GM12864 (cell line): ENCODE results near the gene SYT1.

Experiments used
- DNase-seq: peaks from one replicate; pipeline ENCODE4 v3.0.0-alpha.2; 2011; ENCODE audit warnings: low read depth
- H3K4me3 ChIP-seq: 2 replicates; pipeline ENCODE4 v1.5.1; 2011; ENCODE audit warnings: mild to moderate bottlenecking, low read depth, low read length, control low read depth
- CTCF ChIP-seq: IDR thresholded peaks from 2 replicates; pipeline ENCODE4 v1.5.1; 2011; ENCODE audit warnings: low read depth, mild to moderate bottlenecking, moderate library complexity, low read length, control low read depth, inconsistent platforms; ENCODE audit errors: missing control alignments

SYT1 gene

GRCh38 chr12:79046021-79046420 lies 181.4 kb downstream of the SYT1 start:
- no peak for TF ChIP-seq CTCF
- no peak overlapping the region for H3K4me3 ChIP-seq
- no peak for DNase-seq

- DNase-seq, result no peak
- H3K4me3 ChIP-seq, result no peak overlapping the region
- no peak for TF ChIP-seq CTCF
Observed at GRCh38 chr12:79048962-79049361, 184.4 kb downstream of the SYT1 start.

GRCh38 chr12:79053394-79053793 lies 188.8 kb downstream of the SYT1 start:
- TF ChIP-seq CTCF, result no peak
- H3K4me3 ChIP-seq, result no peak overlapping the region
- DNase-seq, result no peak

- no peak for TF ChIP-seq CTCF
- no peak overlapping the region for H3K4me3 ChIP-seq
- DNase-seq, result no peak
Observed at GRCh38 chr12:79055926-79056674, 191.5 kb downstream of the SYT1 start.

- DNase-seq, result no peak
- TF ChIP-seq CTCF, result no peak
- H3K4me3 ChIP-seq, result no peak overlapping the region
Observed at GRCh38 chr12:79056775-79057174, 192.2 kb downstream of the SYT1 start.

- H3K4me3 ChIP-seq, result no peak overlapping the region
- no peak for DNase-seq
- TF ChIP-seq CTCF, result no peak
Observed at GRCh38 chr12:79057540-79057939, 193.0 kb downstream of the SYT1 start.

GRCh38 chr12:79058342-79058741 lies 193.8 kb downstream of the SYT1 start:
- no peak for TF ChIP-seq CTCF
- DNase-seq, result no peak
- H3K4me3 ChIP-seq, result no peak overlapping the region
